Vagina (tissue), 2 donors: ENCODE data around the gene TGFB1. TPM values are rescaled to one million over a fixed set of nuclear protein-coding genes. Genes with fewer than 3 reads are reported as not detected.
A peak's percentile ranks its signal among the peaks of the same experiment; 100 is the strongest.

Experiments used
- DNase-seq, 2 donors: peaks; one replicate each; pipeline ENCODE4 v3.0.0-alpha.2; 2017; ENCODE audit errors: extremely low spot score in 2 of 2
- H3K27ac ChIP-seq: fragments of 200-600 bp; sonication (generic); one replicate; pipeline ENCODE4 v1.5.1; 2019
- H3K27me3 ChIP-seq: fragments of 200-600 bp; sonication (generic); one replicate; pipeline ENCODE4 v1.5.1; 2019
- H3K36me3 ChIP-seq, 2 donors: fragments of 200-600 bp; sonication (generic); one replicate each; pipeline ENCODE4 v1.5.1; 2017 to 2019
- H3K4me1 ChIP-seq: fragments of 200-600 bp; sonication (generic); one replicate; pipeline ENCODE4 v1.5.1; 2019
- H3K4me3 ChIP-seq, 2 donors: fragments of 200-600 bp; sonication (generic); 1 replicate in 1 of 2; 2 replicates in 1 of 2; pipeline ENCODE4 v1.5.1; 2016 to 2019
- H3K9me3 ChIP-seq: fragments of 200-600 bp; sonication (generic); one replicate; pipeline ENCODE4 v1.5.1; 2019
- CTCF ChIP-seq, 3 experiments: fragments of 450-650 bp in 2 of 3; fragments of 200-600 bp in 1 of 3; sonication (generic) in 1 of 3; IDR thresholded peaks; one replicate each; pipeline ENCODE4 v1.5.1; 2017 to 2019; ENCODE audit warnings: antibody characterized with exemption in 3 of 3, mild to moderate bottlenecking in 2 of 3, moderate library complexity in 2 of 3
- POLR2A ChIP-seq, 2 donors: fragments of 450-650 bp; IDR thresholded peaks; one replicate each; pipeline ENCODE4 v1.6.1; 2017; ENCODE audit warnings: antibody characterized with exemption in 2 of 2, mild to moderate bottlenecking in 2 of 2, moderate library complexity in 2 of 2
- POLR2AphosphoS5 ChIP-seq, 2 donors: sonication (generic); formaldehyde crosslinking; IDR thresholded peaks; one replicate each; pipeline ENCODE4 v1.9.0; 2017; ENCODE audit warnings: antibody characterized with exemption in 2 of 2, mild to moderate bottlenecking in 2 of 2, low read depth in 1 of 2; ENCODE audit not compliant: insufficient read depth in 1 of 2
- intact Hi-C: fragments of 100-400 bp; cut with DNase I; formaldehyde crosslinking; loops from one replicate; pipeline ENCODE4 v1.15.1; 2023
- total RNA-seq: library from RNA; depleted of rRNA; stranded (reverse); fragments of >200 nt; gene quantifications from one replicate; pipeline ENCODE4 v1.2.3, GENCODE V29; 2016

TGFB1 gene
- total RNA-seq, 1 donor from 2014 or later: 53.3 TPM

GRCh38 chr19:41321204-41321599 lies 32.5 kb downstream of the TGFB1 start:
- TF ChIP-seq POLR2A (IDR thresholded peaks at IDR 0.05) (no peak), POLR2AphosphoS5 (IDR thresholded peaks at IDR 0.05; ENCODE audit: insufficient read depth in 1 of 2, low read depth in 1 of 2) (no peak), CTCF (IDR thresholded peaks at IDR 0.05) (no peak)
- no peak overlapping the region for H3K4me3 ChIP-seq
- no peak for DNase-seq
- no peaks in the 10 kb centered on the region for H3K27me3 ChIP-seq
- peaks cover 0 to 45% of the 10 kb centered on the region in 2 donors for H3K36me3 ChIP-seq
- H3K27ac ChIP-seq: peak overlapping the region; percentile 95
- H3K9me3 ChIP-seq: no peaks in the 10 kb centered on the region
- peaks cover 54% of the 10 kb centered on the region for H3K4me1 ChIP-seq
- intact Hi-C loops: no loop called here

- H3K36me3 ChIP-seq: peaks cover 0 to 51% of the 10 kb centered on the region in 2 donors
- H3K27me3 ChIP-seq: no peaks in the 10 kb centered on the region
- H3K27ac ChIP-seq: peak overlapping the region; percentile 95
- TF ChIP-seq POLR2AphosphoS5 (IDR thresholded peaks at IDR 0.05; ENCODE audit: insufficient read depth in 1 of 2, low read depth in 1 of 2) (no peak), CTCF (IDR thresholded peaks at IDR 0.05) (no peak), POLR2A (IDR thresholded peaks at IDR 0.05) (no peak)
- DNase-seq: no peak
- no peak overlapping the region for H3K4me3 ChIP-seq
- intact Hi-C loops: no loop called here
- H3K9me3 ChIP-seq: no peaks in the 10 kb centered on the region
- peaks cover 48% of the 10 kb centered on the region for H3K4me1 ChIP-seq
Observed at GRCh38 chr19:41320568-41320967, 33.2 kb downstream of the TGFB1 start.

GRCh38 chr19:41320185-41320518 lies 33.6 kb downstream of the TGFB1 start:
- Histone ChIP-seq H3K36me3 (peaks cover 0 to 53% of the 10 kb centered on the region in 2 donors), H3K4me1 (peaks cover 44% of the 10 kb centered on the region), H3K27me3 (no peaks in the 10 kb centered on the region), H3K27ac (no peak overlapping the region), H3K4me3 (no peak overlapping the region), H3K9me3 (no peaks in the 10 kb centered on the region)
- intact Hi-C loops: no loop called here
- TF ChIP-seq POLR2AphosphoS5 (IDR thresholded peaks at IDR 0.05; ENCODE audit: insufficient read depth in 1 of 2, low read depth in 1 of 2) (no peak), POLR2A (IDR thresholded peaks at IDR 0.05) (no peak), CTCF (IDR thresholded peaks at IDR 0.05) (no peak)
- DNase-seq: no peak

GRCh38 chr19:41319500-41320184 lies 34.1 kb downstream of the TGFB1 start:
- H3K9me3 ChIP-seq: no peaks in the 10 kb centered on the region
- DNase-seq: no peak
- intact Hi-C loops: loop anchor here (5.0 kb wide), 1 partner anchor 33 kb away; the partner anchor contains the start of gene TGFB1
- TF ChIP-seq POLR2AphosphoS5 (IDR thresholded peaks at IDR 0.05; ENCODE audit: insufficient read depth in 1 of 2, low read depth in 1 of 2): no peak
- peaks cover 0 to 56% of the 10 kb centered on the region in 2 donors for H3K36me3 ChIP-seq
- H3K4me1 ChIP-seq: peaks cover 39% of the 10 kb centered on the region
- no peak overlapping the region for H3K4me3 ChIP-seq
- H3K27ac ChIP-seq: no peak overlapping the region
- no peaks in the 10 kb centered on the region for H3K27me3 ChIP-seq

- intact Hi-C loops: loop anchor here (5.0 kb wide), 1 partner anchor 33 kb away; the partner anchor contains the start of gene TGFB1
- DNase-seq: no peak
- Histone ChIP-seq H3K27ac (no peak overlapping the region), H3K4me3 (no peak overlapping the region), H3K36me3 (peaks cover 0 to 61% of the 10 kb centered on the region in 2 donors), H3K9me3 (no peaks in the 10 kb centered on the region), H3K27me3 (no peaks in the 10 kb centered on the region), H3K4me1 (peaks cover 31% of the 10 kb centered on the region)
- TF ChIP-seq POLR2A (IDR thresholded peaks at IDR 0.05) (no peak), POLR2AphosphoS5 (IDR thresholded peaks at IDR 0.05; ENCODE audit: insufficient read depth in 1 of 2, low read depth in 1 of 2) (no peak), CTCF (IDR thresholded peaks at IDR 0.05) (no peak)
Observed at GRCh38 chr19:41318696-41319499, 34.8 kb downstream of the TGFB1 start.
